ENCODE data around the gene ADIPOR2. TPM values are rescaled to one million over a fixed set of nuclear protein-coding genes. Genes with fewer than 3 reads are reported as not detected.
"Not testable (repeated sequence)": the region's sequence is repeated elsewhere in the genome, so short reads cannot be mapped to it uniquely, and the experiment has no call there.

ADIPOR2 gene
- total RNA-seq, 2 experiments from 2014 or later, result 51.7 to 52.6 TPM

DNA sequence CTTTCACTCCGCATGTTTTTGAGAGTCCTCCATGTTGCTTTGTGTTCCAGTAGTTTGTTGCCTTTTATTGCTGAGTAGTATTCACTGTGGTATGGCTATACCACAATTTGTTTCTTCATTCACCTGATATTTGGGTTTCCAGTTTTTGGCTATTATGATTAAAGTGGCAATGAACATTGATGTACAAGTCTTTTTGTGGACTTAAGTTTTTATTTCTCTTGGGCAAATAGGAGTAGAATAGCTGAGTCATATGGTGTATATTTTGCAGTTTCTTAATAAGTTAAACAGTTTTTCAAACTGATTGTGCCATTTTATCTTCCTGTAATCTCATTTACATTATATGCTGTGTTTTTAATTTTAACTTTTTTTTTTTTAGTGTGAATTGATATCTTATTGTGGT, 16.2 kb downstream of the ADIPOR2 start:
- DNase-seq (no peak), ATAC-seq (no peak)
- Mint-ChIP-seq H3K27me3 (no peaks in the 10 kb centered on the region), H3K36me3 (ENCODE audit: low read depth) (peaks cover 14% of the 10 kb centered on the region), H3K4me1 (peaks cover 43% of the 10 kb centered on the region), H3K9me3 (ENCODE audit: low read depth) (no peaks in the 10 kb centered on the region), H3K4me3 (no peak overlapping the region), H3K27ac (peak overlapping the region; percentile 55)
- ChIA-PET CTCF (no interaction called here), POLR2A (no interaction called here)
- intact Hi-C loops (cut with DNase I, micrococcal nuclease), result no loop called here

DNA sequence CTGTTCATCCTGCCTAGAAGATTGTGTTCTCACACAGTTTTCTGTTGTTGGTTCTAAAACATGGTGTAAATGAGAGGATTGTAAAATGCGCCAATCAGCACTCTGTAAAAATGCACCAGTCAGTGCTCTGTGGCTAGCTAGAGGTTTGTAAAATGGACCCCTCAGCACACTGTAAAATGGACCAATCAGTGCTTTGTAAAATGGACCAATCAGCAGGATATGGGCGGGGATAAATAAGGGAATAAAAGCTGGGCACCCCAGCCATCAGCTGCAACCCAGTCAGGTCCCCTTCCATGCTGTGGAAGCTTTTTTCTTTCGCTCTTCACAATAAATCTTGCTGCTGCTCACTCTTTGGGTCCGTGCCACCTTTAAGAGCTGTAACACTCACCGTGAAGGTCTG, 19.1 kb downstream of the ADIPOR2 start:
- POLR2A ChIA-PET, CTCF ChIA-PET: not testable (repeated sequence)

DNA sequence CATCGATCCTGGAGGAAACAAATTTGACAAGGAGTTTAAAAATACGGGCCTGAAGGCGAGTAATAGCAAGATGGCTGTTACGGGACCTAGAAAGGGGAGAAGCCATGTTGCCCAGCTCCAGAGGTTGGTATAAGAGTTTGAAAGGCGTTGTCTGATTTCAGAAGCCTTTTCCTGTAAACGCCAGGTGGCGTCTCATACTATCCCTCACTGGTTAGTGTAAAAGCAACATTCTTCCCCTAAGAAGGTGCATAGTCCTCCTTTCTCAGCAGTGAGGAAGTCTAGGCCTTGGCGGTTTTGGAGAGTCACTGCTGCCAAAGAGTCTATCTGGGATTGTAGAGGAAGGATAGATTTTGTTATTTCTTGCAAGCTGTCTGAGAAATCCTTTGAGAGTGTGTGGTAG, 20.0 kb downstream of the ADIPOR2 start:
- Mint-ChIP-seq H3K36me3 (ENCODE audit: low read depth) (peaks cover 34% of the 10 kb centered on the region), H3K4me1 (peaks cover 36% of the 10 kb centered on the region)
- H3K27me3 Mint-ChIP-seq; H3K27ac Mint-ChIP-seq; intact Hi-C loops (cut with DNase I, micrococcal nuclease); ATAC-seq; H3K9me3 Mint-ChIP-seq (ENCODE audit: low read depth); H3K4me3 Mint-ChIP-seq; DNase-seq: not testable (repeated sequence)
- ChIA-PET POLR2A (interaction anchor here (0.7 kb wide), 1 partner anchor 72 kb away, joined by 3 read pairs; no protein-coding TSS in a partner anchor), CTCF (interaction anchor here (0.8 kb wide), 1 partner anchor 1290 kb away, joined by 3 read pairs; no protein-coding TSS in a partner anchor)

More for the DNA sequence above, 19.1 kb downstream of the ADIPOR2 start:
- Mint-ChIP-seq H3K4me1 (peaks cover 36% of the 10 kb centered on the region), H3K36me3 (ENCODE audit: low read depth) (peaks cover 27% of the 10 kb centered on the region)
- H3K27me3 Mint-ChIP-seq; DNase-seq; ATAC-seq; H3K27ac Mint-ChIP-seq; intact Hi-C loops (cut with DNase I, micrococcal nuclease); H3K4me3 Mint-ChIP-seq; H3K9me3 Mint-ChIP-seq (ENCODE audit: low read depth): not testable (repeated sequence)

DNA sequence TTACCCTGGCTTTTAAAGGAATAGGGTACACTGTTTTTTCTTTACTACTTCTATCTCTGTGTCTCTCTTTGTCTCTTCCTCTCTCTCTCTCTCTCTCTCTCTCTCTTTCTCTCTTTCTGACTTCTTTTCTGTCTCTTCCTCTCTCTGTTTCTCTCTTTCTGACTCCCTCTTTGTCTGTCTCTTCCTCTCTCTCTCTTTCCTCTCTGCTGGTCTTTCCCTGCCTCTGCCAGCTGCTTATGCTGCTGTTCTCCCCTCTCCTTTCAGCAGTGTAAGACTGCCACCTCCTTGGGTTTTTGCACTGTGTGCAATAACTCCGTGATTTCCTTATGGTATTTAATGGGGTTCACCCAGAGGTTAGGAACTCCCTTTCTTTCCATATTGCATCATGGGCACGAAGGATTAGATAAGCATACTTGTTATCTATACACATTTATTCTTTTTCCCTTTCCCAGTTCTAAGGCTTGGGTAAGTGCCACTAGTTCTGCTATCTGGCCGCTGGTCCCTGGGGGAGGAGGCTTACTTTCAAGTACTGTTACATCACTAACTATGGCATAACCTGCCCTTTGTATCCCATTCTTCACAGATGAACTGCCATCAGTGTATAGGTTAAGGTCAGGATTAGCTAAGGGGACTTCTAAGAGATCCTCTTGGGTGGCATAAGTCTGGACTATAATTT, 20.8 kb downstream of the ADIPOR2 start:
- DNase-seq; ATAC-seq; H3K27me3 Mint-ChIP-seq; POLR2A ChIA-PET; H3K9me3 Mint-ChIP-seq (ENCODE audit: low read depth); H3K27ac Mint-ChIP-seq; H3K4me3 Mint-ChIP-seq; intact Hi-C loops (cut with DNase I, micrococcal nuclease): not testable (repeated sequence)
- CTCF ChIA-PET, result interaction anchor here (0.8 kb wide), 1 partner anchor 1289 kb away, joined by 3 read pairs; no protein-coding TSS in a partner anchor
- Mint-ChIP-seq H3K36me3 (ENCODE audit: low read depth) (peaks cover 37% of the 10 kb centered on the region), H3K4me1 (peaks cover 36% of the 10 kb centered on the region)

DNA sequence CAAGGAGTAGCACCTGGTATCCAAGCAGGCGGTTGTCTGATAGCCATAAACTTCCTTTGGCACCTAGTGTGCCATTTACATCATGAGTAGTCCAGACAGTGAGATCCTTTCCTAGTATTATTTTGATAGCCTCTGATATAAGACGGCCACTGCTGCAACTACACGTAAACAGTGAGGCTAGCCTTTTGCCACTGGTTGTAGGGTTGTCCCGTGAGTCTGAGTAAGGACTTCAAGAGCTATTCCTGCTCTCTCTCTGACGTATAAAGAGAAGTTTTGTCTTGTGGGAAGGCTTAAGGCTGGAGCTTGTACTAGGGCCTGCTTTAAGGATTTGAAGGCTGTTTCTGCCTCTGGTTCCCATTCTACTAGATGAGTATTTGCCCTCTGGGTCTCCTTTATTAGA, 21.4 kb downstream of the ADIPOR2 start:
- H3K4me1 Mint-ChIP-seq, result peaks cover 36% of the 10 kb centered on the region
- POLR2A ChIA-PET, result not testable (repeated sequence)

DNA sequence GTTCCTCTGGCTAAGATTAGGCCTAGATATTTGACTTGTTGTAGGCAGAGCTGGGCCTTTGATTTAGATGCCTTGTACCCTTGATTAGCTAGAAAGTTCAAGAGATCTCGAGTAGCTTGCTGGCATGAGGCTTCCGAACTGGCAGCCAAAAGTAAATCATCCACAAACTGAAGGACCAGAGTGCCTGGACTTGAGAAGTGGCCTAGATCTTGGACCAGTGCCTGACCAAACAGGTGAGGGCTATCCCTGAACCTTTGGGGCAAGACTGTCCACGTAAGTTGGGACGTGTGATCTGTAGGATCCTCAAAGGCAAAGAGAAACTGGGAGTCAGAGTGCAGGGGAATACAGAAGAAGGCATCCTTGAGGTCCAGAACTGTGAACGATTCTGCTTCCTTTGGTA, 22.0 kb downstream of the ADIPOR2 start:
- intact Hi-C loops (cut with DNase I, micrococcal nuclease); DNase-seq; POLR2A ChIA-PET; H3K9me3 Mint-ChIP-seq (ENCODE audit: low read depth); H3K4me3 Mint-ChIP-seq; H3K27ac Mint-ChIP-seq; ATAC-seq; H3K27me3 Mint-ChIP-seq: not testable (repeated sequence)
- Mint-ChIP-seq H3K4me1 (peaks cover 38% of the 10 kb centered on the region), H3K36me3 (ENCODE audit: low read depth) (peaks cover 34% of the 10 kb centered on the region)
- CTCF ChIA-PET, result interaction anchor here (0.6 to 1.2 kb wide), 2 partner anchors 141 to 203 kb away, joined by 3 read pairs; no protein-coding TSS in a partner anchor

More for the DNA sequence above, 21.4 kb downstream of the ADIPOR2 start:
- H3K9me3 Mint-ChIP-seq (ENCODE audit: low read depth); DNase-seq; intact Hi-C loops (cut with DNase I, micrococcal nuclease); CTCF ChIA-PET; H3K27ac Mint-ChIP-seq; ATAC-seq; H3K27me3 Mint-ChIP-seq; H3K4me3 Mint-ChIP-seq: not testable (repeated sequence)
- H3K36me3 Mint-ChIP-seq (ENCODE audit: low read depth), result peaks cover 34% of the 10 kb centered on the region

DNA sequence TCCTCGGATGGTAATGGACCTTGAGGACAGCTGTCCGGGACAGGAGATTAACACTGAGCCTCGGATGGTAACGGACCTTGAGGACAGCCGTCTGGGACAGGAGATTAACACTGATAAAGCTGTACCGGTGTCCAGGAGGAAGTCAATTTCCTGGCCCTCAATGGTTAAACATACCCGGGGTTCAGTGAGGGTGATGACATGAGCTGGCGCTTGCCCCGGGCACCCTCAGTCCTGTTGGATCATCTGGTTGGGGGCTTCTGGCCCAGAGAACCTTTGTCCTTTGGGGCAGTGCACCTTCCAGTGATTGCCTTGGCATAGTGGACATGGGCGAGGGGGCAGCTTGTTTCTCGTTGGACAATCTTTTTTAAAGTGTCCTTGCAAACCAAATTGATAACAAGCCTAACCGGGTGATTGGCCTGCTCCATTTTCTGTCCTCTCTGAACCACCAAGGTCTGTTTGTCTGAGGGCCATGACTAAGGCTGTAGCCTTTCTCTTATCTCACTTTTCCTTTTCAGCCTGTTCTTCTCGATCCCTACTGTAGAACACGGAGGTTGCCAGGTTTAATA, 23.0 kb downstream of the ADIPOR2 start:
- CTCF ChIA-PET, result interaction anchor here (0.9 to 1.2 kb wide), 2 partner anchors 9 to 202 kb away, joined by 3 to 4 read pairs; no protein-coding TSS in a partner anchor
- ATAC-seq; H3K9me3 Mint-ChIP-seq (ENCODE audit: low read depth); POLR2A ChIA-PET; H3K27ac Mint-ChIP-seq; DNase-seq; H3K4me3 Mint-ChIP-seq; H3K27me3 Mint-ChIP-seq; intact Hi-C loops (cut with DNase I, micrococcal nuclease): not testable (repeated sequence)
- H3K4me1 Mint-ChIP-seq, result peaks cover 38% of the 10 kb centered on the region
- H3K36me3 Mint-ChIP-seq (ENCODE audit: low read depth), result peaks cover 34% of the 10 kb centered on the region

DNA sequence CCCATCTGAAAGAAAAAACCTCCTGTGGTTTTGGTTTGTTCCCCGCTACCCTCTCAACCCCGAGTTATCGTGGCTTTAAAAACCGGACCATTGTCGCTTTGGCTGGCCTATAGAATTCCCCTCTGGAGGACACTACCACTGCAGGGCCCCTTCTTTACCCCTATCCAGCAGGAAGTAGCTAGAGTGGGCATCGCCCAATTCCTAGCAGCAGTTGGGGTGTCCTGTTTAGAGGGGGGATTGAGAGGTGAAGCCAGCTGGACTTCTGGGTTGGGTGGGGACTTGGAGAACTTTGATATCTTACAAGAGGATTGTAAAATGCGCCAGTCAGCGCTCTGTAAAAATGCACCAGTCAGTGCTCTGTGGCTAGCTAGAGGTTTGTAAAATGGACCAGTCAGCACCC, 24.6 kb downstream of the ADIPOR2 start:
- CTCF ChIA-PET; intact Hi-C loops (cut with DNase I, micrococcal nuclease); H3K27me3 Mint-ChIP-seq; H3K4me3 Mint-ChIP-seq; ATAC-seq; H3K9me3 Mint-ChIP-seq (ENCODE audit: low read depth); H3K27ac Mint-ChIP-seq: not testable (repeated sequence)
- Mint-ChIP-seq H3K4me1 (peaks cover 37% of the 10 kb centered on the region), H3K36me3 (ENCODE audit: low read depth) (peaks cover 39% of the 10 kb centered on the region)
- DNase-seq, result peak; percentile 51
- POLR2A ChIA-PET, result interaction anchor here (0.6 kb wide), 1 partner anchor 113 kb away, joined by 4 read pairs; no protein-coding TSS in a partner anchor

DNA sequence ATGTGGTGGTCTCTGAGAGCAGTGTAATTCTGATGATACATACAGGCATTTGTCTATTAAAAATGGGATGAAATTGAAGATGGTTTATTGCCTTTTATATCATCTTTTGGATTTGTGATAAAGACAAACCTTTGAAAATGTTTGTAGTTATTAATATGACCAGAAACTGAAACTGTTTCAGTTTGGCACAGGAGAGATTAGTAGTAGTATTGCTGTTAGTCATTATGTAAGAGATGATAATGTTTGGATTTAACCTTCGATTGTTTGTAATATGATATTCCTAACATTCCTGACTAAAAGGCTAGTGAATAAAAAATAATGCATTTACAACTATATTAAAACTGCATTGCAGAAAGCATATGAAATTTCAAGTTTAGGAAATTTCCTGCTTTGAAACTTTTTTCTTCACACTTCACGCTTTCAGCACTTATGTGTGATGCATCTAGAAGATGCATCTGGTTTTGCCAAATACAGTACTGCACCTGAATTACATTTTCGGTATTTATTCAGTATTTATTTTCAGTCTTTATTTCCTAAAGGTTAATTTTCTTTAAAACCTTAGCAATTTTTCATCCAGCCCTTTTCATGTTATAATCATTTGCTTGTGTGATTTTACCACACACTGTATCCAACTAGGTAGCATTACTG, 25.5 kb downstream of the ADIPOR2 start:
- H3K36me3 Mint-ChIP-seq (ENCODE audit: low read depth), result peaks cover 39% of the 10 kb centered on the region
- no peak overlapping the region for H3K4me3 Mint-ChIP-seq
- no peaks in the 10 kb centered on the region for H3K27me3 Mint-ChIP-seq
- intact Hi-C loops (cut with DNase I, micrococcal nuclease), result no loop called here
- no peak overlapping the region for H3K27ac Mint-ChIP-seq
- ChIA-PET CTCF (no interaction called here), POLR2A (interaction anchor here (0.6 kb wide), 1 partner anchor 114 kb away, joined by 4 read pairs; no protein-coding TSS in a partner anchor)
- peak; percentile 33 for ATAC-seq
- peaks cover 5% of the 10 kb centered on the region for H3K9me3 Mint-ChIP-seq (ENCODE audit: low read depth)
- no peak for DNase-seq
- H3K4me1 Mint-ChIP-seq, result peaks cover 31% of the 10 kb centered on the region

DNA sequence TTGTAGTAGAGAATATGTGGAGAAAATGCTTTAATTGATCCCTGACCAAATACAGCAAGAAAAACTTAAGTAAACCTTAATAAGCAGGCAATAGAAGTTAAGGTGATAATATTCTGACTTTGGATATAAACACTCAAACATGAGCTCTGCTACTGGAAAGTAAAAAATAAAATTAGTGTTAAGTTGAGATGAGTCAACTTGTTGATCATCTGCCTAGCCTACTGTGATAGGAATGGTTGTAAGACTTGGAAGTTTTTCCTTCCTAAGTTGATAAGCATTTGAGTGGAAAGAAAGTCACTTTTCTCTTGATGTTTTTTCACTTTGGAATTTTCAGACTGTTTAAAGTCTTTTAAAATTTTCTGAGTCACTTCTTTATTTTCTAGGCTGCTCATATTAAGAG, 26.0 kb downstream of the ADIPOR2 start:
- Mint-ChIP-seq H3K4me3 (no peak overlapping the region), H3K4me1 (peaks cover 28% of the 10 kb centered on the region), H3K9me3 (ENCODE audit: low read depth) (peaks cover 5% of the 10 kb centered on the region), H3K27ac (no peak overlapping the region), H3K36me3 (ENCODE audit: low read depth) (peaks cover 39% of the 10 kb centered on the region), H3K27me3 (no peaks in the 10 kb centered on the region)
- intact Hi-C loops (cut with DNase I, micrococcal nuclease), result no loop called here
- POLR2A ChIA-PET, result no interaction called here
- DNase-seq (no peak), ATAC-seq (no peak)
- CTCF ChIA-PET, result no interaction called here

DNA sequence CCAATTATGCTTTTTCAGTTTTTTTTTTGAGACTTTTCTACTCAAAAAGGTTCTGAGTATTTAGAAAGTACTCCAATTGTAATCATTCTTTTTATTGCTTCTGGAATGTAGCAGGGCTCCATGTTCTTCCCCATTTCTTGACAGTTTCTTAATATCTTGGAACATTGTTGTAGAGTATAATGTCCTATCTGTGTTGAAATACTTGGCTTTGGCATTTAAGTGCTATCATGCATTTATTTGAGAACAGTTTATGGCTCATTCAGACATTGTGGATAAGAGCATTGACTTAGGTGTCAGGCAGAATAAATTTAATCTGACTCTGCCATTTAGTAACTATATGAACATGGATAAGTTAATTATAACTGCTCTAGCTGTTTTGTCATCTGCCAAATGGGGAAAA, 28.3 kb downstream of the ADIPOR2 start:
- no peak overlapping the region for H3K4me3 Mint-ChIP-seq
- ChIA-PET CTCF (interaction anchor here (0.7 to 0.9 kb wide), 2 partner anchors 9 to 126 kb away, joined by 4 to 8 read pairs; no protein-coding TSS in a partner anchor), POLR2A (interaction anchor here (0.6 kb wide), 1 partner anchor 19 kb away, joined by 5 read pairs; no protein-coding TSS in a partner anchor)
- no peak overlapping the region for H3K27ac Mint-ChIP-seq
- H3K27me3 Mint-ChIP-seq, result no peaks in the 10 kb centered on the region
- H3K9me3 Mint-ChIP-seq (ENCODE audit: low read depth), result peaks cover 5% of the 10 kb centered on the region
- H3K4me1 Mint-ChIP-seq, result peaks cover 29% of the 10 kb centered on the region
- ATAC-seq, result no peak
- no peak for DNase-seq
- intact Hi-C loops (cut with DNase I, micrococcal nuclease), result no loop called here
- H3K36me3 Mint-ChIP-seq (ENCODE audit: low read depth), result peaks cover 30% of the 10 kb centered on the region

Measured in activated CD4-positive, alpha-beta T cell treated with anti-CD3 and anti-CD28 coated beads for 36 hours (primary cell).